HG02852 (cell line): ENCODE data around the gene PTPRN.
A peak's percentile ranks its signal among the peaks of the same experiment; 100 is the strongest.

ENCODE experiments used
- ATAC-seq: cut with Tn5 transposase; IDR thresholded peaks from one replicate; pipeline ENCODE4 v1.9.1; 2021; ENCODE audit warnings: mild to moderate bottlenecking, moderate library complexity; ENCODE audit not compliant: unreplicated experiment

PTPRN gene

DNA sequence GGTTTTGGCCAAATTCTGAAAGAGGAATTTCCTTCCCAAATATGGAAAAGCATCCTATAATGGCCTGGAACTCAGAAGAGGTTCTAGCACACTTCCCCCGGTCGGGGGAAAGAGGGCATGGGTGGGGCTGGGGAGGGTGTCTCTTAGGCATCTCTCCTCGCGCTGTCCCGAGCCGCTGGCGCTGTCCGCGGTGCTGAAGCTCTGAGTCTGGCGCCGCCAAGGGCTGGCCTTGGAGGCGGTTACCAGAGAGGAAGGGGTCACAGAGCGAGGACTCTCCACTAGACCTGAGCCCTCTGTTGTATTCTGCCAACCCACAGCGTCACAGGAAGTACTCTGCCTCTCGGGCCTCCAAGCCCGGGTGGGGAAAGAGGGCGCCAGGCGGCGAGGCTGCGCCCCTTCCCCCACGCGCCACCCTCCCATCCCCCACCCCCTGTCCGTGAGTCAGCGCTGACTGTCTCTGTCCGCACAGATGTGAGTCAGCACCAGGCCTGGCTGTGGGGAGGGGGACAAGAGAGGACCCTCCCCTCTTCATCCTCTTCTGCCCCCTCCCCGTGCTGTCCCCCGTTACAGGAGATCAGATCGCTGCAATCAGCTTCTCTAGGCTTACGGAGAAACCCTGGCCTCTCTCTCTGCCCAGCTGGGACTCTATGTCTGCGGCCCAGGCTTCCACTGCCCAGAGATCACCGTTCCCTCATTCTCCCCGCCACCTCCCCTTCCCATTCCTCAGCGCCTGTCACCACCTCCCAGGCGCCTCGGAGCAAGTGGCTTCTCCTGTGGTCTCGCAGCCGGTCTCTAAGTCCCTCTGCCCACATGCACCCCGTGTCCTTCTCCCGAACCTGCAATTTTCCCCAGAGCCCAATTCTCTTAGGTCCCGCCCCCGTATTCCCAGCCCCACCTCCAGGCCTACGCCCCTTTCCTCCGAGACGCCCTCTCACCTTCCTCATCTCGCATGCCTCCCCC is 779 bp downstream of the PTPRN start:
- ATAC-seq = no peak

DNA sequence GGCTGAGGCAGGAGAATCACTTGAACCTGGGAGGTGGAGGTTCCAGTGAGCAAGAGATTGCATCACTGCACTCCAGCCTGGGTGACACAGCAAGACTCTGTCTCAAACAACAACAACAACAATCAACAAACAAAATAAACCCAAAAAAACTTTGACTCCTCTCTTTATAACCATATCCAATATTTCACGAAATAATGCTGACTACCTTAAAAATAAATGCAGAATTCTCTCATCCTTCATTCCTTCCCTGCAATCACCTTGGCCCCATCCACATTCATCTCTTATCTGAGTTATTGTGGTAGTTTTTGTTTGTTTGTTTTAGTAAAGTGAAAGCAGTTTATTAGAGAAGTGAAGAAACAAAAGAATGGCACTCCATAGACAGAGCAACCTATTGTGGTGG is 3.2 kb downstream of the PTPRN start:
- ATAC-seq = no peak

DNA sequence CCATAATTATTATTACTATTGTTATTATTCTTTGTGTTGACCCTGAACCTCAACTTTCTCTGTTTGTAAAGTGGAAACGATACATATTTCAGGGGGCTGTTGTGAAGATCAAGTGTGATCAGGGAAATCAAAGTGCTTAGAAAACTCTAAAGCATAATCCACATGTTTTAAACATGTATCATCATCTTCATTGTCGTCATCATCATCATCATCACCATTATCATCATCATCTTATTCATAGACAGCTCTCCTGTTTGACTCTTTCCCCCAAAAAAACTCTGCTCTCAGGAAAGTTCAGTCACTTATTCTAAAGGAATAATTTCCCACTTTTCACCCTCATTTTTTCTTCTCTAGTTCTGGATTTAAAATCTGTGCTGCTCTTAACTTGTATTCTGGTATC is 5.0 kb downstream of the PTPRN start:
- no peak for ATAC-seq

DNA sequence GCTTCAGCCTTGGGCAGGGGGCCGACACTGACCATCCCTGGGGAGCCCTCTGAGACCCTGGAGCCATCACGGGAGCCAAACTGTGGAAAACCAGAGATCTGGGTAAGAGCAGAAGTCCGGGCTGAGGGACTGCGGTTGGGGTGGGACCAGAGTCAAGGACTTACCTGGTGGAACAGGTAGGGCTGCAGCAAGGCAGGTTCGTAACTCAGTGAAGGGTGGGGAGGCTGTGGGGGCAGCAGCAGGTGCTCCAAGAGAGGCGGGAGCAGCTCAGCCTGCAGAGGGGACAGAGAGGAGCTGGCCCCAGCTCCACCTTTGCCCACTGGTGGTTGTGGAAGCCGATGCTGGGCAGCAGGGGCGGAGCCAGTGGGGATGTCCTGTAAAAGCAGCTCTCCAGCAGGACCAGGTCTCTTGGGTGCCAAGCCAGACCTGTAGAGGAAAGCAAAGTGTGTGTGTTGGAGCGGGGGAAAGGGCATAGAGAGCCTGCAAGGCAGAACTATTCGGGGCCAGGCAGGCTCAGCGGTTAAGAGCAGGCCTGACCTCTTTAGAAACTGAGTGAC is 6.7 kb downstream of the PTPRN start:
- ATAC-seq = no peak

DNA sequence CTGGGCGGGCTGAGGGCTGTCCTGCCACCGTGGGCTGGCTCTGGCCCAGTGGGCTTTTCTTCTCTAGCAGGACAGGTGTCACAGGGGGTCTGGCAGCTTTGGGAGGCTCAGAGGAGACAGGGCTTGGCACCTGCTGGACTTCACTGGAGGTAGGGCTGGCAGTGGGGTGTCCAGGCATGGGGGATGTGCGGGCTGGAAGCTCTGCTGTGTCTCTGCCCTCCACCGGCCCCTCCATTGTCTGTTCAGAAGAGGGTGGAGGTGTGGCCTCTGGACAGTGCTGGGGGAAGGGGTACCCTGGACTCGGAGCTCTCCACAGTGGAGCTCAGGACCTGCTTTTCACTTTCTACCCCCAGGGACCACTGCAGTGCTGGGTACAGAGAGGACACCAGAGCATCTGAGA is 9.2 kb downstream of the PTPRN start:
- ATAC-seq = no peak

DNA sequence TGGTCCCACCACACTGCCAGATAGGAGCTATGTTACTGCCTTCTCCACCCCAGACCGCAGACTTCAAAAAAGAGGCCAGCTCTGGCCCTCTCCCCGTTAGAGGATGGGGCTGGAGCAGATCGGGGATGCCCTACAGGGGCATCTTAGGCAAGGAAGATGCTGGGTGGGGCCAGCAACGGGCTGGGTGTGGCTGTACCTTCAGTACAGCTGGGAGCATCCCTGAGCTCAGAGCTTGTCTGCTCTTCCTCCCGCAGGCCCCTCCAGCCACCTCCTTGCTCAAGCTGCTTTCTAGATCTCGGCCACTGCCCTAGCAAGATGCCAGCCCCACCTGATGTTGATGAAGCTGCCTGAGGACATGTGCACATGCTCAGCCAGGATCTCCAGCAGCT is 9.8 kb downstream of the PTPRN start:
- ATAC-seq = no peak

DNA sequence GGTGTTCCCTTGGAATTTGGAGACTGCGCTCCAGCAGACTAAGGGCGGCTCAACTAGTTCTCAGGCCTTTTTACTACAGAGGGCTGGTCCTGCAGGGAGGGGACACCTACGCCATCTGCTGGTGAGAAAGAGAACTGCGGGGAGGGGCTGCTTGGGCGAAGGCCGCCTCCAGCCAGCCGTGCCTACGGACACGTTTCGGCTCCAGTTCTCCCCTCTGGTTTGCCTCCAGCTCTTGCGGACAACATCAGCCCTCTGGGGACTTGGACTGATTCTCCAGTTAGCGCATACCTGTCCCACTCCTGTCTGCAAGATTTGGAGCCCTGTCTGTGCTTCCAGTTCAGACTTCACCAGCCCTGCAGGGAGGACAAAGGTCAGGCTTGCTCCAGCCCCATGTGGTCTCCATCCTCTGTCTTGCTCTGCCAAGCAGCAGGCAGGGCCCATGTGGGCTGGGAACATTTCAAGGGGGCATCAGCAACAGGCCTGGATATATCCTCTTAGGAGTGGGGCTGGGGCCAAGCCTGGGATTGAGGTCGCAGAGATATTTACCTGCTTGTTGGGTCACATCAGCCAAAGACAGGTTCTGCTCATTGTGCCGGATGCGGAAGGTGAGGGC is 10.3 kb downstream of the PTPRN start:
- peak; percentile 48 for ATAC-seq

DNA sequence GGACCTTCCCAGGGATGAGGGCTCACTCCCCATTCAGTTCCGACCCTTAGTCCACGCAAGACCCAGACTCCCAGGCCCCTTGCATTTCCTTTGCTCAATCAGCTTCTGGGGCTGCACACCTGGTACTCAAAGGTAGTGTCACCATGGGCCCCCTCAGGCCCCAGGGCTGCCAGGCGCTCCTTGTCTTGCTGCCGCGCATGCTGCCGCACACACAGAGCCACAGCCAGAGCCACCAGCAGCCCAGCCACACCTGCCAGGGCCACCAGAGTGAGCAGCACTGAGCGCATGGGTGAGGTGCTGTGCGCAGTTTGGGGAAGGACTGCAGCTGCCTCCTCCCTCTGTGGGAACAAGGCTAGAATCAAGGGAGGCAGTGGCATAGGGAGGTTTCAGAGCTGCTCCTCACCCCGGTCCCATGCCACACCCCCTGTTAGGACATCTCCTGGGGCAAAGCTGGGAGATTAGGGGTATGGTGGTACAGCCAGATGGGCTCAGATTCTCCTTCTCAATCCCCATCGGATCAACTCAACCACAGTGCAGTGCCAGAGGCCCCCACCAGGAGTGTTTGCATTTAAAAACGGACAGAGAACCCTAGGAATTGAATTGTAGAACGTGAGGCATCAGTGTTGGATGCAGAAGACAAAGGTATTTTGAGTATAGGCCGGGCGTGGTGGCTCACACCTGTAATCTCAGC is 11.3 kb downstream of the PTPRN start:
- ATAC-seq = no peak

DNA sequence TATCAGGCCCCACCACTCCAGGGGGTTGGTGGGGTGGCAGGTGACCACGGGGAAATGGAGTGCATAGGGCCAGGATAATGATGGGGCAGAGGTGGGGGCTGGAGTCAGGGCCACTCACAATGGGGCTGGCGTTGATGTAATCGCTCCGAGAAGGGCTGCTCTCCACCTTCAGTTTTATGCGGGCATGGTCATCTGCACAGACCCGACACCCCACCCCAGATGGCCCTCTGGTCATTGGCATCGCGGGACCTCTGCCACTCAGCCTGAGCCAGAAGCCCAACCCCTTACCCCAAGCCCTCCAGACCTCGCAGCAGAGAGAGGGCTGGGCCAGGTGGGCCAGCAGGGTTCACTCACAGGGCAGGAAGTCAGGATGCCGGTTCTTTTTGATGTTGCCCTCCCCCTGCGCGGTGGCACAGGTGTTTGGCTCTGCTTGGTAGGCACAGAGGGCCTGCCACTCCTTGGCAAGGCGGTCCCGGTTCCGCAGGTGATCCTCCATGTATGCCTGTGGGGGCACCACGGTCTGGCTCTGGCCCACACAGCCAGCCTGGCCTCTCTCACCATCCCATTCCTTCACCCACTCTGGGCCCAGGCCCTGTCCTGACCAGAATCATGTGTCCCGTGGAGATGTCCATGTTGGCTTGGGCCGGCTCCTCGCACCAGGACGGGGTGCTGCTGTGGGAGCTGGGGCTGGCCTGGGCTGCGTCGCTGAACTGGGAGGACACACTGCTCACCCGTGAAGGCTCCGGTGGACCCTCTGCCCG is 12.4 kb downstream of the PTPRN start:
- ATAC-seq = no peak

DNA sequence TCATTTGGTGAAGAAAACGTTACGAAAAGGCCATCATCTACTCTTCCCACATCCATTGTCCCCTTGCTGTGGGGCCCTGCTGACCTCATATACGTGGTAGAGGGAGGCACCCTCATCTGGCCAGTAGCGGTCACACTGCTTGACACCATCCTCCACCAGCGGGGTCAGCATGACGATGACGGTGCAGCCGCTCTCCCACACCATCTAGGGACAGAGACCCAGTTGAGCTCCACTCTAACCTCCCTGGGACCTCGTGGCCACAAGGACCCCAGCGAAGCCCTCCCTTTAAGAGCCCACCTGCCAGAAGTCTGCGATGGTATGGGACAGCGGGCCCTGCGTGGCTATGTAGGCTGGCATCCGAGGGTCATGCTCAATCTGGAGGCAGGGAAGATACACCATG is 13.1 kb downstream of the PTPRN start:
- ATAC-seq = no peak

DNA sequence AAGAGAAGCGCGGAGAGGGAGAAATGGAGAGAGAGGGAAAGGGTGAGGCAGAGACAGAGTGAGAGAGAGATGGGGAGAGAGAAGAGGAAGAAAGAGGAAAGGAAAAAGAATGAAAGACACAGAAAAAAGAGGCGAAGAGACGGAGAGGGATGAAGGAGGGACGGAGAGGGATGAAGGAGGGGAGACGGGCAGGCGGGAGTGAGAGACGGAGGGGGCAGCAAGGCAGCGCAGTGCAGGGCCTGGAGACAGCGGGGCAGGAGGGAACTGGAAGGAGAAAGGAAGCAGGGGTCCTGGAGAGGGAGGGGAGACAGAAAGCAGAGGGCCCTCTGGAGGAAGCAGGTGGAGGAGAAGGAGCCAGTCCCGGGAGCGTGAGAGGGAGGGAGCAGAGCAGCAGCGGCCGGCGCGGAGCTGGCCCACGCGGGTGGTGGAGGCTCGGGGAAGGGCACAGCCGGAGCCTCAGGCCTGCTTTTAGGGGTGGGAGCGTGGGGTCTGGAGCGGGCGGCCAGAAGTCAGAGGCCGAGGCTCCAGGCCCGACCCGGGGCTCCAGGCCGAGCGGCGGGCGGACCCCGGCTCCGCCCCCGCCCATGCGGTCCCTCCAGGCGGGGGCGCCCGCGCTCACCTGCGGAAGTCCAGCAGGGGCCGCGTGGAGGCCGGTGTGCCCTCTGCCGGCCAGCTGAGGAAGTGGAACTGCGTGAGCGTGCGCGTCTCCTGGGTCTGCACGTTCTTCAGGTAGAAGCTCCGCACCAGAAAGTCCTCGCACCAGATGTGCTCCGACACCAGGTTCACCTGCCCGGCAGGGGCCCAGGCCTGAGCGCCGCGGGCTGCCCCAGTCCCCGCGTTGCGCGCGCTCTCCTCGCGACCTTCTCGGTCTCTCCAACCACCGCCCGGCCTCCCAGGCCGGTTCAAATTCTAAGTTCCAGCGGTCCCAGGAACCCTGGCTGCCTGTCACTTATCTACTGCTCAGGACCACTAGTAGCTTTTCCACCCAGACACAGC is 14.5 kb downstream of the PTPRN start:
- ATAC-seq = peak; percentile 91

DNA sequence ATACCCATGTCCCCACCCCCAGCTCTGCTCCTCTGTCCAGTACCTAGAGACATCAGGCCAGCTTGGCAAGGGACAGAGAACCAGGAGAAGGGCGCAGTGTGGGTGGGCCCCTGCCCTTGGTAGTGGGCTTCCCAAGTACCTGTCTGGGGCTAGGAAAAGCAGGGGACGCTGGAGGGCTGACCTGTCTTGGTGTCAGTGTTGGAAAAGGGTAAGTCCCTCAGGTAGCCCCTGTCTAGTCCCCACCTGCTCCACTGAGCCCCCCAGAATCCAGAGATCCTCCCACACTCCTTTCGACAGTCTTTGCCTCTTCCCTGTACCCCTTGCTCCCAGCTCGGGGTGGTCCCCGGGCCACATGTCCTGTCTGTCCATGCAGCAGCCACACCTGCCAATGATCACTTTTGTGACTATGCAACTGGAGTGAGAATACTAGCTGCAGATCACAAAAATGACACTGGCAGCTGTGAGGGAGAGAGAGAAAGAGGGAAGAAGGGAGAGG is 15.4 kb downstream of the PTPRN start:
- ATAC-seq = no peak

DNA sequence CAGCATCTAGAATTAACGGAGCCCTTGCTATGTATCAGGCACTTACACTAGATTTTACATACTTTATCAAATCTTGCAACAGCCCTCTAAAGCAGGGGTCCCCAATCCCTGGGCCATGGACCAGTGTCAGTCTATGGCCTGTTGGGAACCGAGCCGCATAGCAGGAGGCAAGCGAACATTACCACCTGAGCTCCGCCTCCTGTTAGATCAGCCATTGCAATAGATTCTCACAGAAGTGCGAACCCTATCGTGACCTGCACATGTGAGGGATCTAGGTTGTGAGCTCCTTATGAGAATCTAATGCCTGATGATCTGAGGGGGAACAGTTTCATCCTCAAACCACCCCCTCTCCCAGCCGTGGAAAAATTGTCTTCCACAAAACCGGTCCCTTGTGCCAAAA is 16.6 kb downstream of the PTPRN start:
- no peak for ATAC-seq

DNA sequence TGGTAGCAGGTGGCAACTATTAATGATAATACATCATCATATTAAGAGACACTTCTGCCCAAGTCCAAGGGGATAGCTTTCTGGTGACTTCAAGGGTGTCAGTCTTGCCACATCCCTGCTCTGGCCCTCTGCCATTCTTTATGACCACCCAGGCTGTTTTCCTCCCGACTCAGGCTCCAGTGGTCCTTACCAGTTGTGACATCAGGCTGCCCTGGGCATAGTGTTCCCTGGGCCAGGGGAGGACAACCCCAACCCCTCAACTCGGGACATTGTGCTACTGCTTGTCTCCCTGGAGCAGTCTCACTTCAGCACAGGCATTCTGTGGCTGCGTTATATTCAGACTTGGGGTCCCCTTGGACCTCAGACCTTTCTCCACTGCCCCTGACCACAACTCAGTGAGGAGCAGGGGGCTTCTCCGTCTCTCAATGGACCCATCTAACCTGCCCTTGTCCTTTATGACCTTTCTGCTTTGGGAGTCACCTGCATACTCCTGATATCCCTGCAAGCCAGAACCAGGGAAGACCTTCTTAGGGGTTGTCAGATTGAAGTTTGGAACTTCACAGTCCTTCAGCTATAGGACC is 17.2 kb downstream of the PTPRN start:
- no peak for ATAC-seq

DNA sequence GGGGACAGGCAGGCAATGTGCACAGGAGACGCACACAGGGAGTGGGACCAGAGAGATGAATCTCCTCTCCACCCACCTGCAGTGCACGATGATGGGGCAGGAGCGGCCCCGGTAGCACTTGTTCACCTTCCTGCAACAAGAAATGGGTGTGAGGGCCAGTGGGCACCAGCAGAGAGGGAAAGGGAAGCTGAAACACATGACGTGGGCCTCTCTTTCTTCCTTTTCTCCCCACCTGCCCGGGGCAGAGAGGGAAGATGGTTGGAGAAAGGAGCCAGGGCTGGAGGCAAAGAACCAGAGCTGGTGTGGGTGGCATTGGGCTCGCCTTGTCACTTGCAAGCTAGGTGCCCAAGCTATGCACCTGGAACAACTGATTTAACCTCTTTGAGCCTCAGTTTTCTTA is 17.8 kb downstream of the PTPRN start:
- ATAC-seq = no peak

DNA sequence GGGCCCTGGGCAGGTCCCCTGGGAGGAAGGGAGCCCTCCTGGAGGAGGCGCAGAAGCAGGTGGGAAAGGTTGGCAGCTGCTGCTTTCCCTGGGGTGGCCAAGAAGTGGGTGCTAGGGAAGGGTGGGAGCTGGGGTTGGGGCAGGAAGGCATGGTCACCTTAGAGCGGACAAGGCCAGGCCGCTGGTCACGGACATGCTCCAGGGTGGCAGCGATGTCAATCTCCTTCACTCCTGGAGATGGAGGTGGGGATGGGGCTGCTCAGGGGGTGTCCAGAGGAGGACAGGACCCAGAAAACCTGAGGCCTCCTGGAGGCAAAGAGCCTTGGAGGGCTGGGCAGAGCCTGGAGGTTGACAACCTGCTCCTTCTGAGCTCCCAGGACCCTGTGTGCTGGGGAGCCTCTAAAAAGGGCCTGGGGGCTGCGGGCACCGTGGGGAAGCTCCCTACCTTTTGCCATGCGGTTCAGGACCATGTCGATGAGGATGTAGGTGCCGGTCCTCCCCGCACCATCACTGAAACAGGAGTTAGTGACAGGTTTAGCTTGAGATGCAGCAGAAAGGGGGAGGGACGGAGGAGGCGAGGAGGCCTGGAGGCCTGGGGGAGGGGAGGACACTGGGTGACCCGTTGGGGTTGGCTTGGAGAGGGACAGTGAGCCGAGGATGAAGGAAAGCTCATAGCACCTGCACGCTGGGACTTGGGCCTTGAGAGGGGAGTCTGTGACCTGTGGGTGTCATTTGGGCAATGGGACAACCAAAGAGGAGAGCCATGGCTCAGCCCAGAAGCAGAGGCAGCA is 18.6 kb downstream of the PTPRN start:
- ATAC-seq = no peak

DNA sequence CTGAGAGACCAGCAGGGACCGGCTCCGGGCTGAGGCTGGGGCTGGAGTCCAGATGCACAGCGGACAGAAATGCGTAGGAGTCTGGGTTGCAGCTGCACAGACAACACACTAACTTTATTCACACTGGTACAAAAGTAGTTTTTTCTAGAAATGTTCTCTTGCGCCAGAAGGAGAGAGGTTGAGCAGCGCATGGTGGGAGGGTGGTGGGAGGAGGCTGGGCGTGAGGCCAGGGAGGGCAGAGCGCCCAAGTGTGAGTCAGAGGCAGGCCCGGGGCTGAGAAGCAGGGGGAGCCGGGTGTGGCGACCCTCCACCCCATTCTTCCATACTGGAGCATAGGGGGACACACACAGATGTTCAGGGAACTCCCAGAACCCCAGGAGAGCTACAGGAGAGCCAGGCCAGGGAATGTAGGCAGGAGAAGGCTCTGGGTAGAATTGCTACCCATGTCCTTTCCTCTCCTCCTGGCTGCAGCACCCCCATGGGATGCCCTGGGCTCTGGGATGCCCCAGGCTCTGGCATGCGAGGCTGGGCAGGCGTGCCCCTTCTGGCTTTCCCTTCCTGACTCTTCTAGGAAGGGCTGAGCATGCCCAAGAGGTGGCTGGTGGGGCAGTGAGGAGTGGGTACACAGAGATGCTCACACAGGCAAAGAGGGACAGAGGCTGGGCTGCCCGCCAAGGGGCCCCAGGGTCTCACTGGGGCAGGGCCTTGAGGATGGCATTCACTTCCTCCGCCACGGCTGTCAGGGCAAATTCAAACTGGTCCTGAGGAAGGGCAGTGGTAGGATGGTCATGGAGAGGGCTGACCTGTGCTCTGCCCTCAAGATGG is 19.5 kb downstream of the PTPRN start:
- no peak for ATAC-seq

DNA sequence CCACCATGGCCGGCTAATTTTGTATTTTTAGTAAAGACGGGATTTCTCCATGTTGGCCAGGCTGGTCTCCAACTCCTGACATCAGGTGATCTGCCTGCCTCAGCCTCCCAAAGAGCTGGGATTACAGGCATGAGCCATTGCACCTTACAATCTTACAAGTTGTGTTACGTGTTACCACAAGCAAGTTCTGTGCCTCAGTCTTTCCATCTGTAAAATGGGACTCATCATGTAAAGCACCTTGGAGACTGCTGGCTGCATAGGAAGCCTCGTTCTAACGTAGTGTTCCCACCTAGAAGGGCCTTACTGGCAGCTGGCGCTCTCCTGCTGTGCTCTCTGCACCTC is 20.0 kb downstream of the PTPRN start:
- no peak for ATAC-seq
